Hepatocyte (in vitro differentiated cells): Measurements from ENCODE around the gene TROAP. TPM values are rescaled to one million over a fixed set of nuclear protein-coding genes. Genes with fewer than 3 reads are reported as not detected.
"Not testable (repeated sequence)": the region's sequence is repeated elsewhere in the genome, so short reads cannot be mapped to it uniquely, and the experiment has no call there.

ENCODE experiments used
- DNase-seq: peaks from one replicate; pipeline ENCODE4 v3.0.0-alpha.2; 2016; ENCODE audit warnings: low spot score
- H2AFZ ChIP-seq: fragments of 200-600 bp; sonication (generic); 2 replicates; pipeline ENCODE4 v1.6.0; 2016; ENCODE audit warnings: antibody characterized with exemption, mild to moderate bottlenecking
- H3K27ac ChIP-seq: fragments of 200-600 bp; sonication (generic); 2 replicates; pipeline ENCODE4 v1.5.1; 2016; ENCODE audit warnings: mild to moderate bottlenecking
- H3K27me3 ChIP-seq: fragments of 200-600 bp; sonication (generic); 2 replicates; pipeline ENCODE4 v1.6.1; 2016
- H3K36me3 ChIP-seq: fragments of 200-600 bp; sonication (generic); replicated peaks from 2 replicates; pipeline ENCODE4 v1.5.1; 2016; ENCODE audit warnings: low read depth; ENCODE audit not compliant: insufficient read depth
- H3K4me1 ChIP-seq: fragments of 200-600 bp; sonication (generic); 2 replicates; pipeline ENCODE4 v1.5.1; 2016; ENCODE audit warnings: mild to moderate bottlenecking, moderate library complexity; ENCODE audit not compliant: insufficient read depth
- H3K4me2 ChIP-seq: fragments of 200-600 bp; sonication (generic); 2 replicates; pipeline ENCODE4 v1.6.0; 2016
- H3K4me3 ChIP-seq: fragments of 200-600 bp; sonication (generic); 2 replicates; pipeline ENCODE4 v1.5.1; 2016; ENCODE audit warnings: mild to moderate bottlenecking
- H3K79me2 ChIP-seq: fragments of 200-600 bp; sonication (generic); 2 replicates; pipeline ENCODE4 v1.6.0; 2017; ENCODE audit warnings: mild to moderate bottlenecking
- H3K9me2 ChIP-seq: fragments of 200-600 bp; sonication (generic); replicated peaks from 2 replicates; pipeline ENCODE4 v1.6.0; 2017; ENCODE audit warnings: mild to moderate bottlenecking; ENCODE audit not compliant: insufficient read depth
- H3K9me3 ChIP-seq: fragments of 200-600 bp; sonication (generic); 2 replicates; pipeline ENCODE4 v1.5.1; 2016; ENCODE audit warnings: low read depth, mild to moderate bottlenecking
- H4K20me1 ChIP-seq: fragments of 200-600 bp; sonication (generic); 2 replicates; pipeline ENCODE4 v1.6.0; 2016; ENCODE audit warnings: mild to moderate bottlenecking; ENCODE audit not compliant: insufficient read depth, poor library complexity, severe bottlenecking
- CTCF ChIP-seq: fragments of 200-600 bp; sonication (generic); IDR thresholded peaks from 2 replicates; pipeline ENCODE4 v1.5.1; 2016; ENCODE audit warnings: antibody characterized with exemption, mild to moderate bottlenecking; ENCODE audit not compliant: poor library complexity
- EZH2 ChIP-seq: fragments of 200-600 bp; sonication (generic); IDR thresholded peaks from 2 replicates; pipeline ENCODE4 v1.6.1; 2016; ENCODE audit warnings: antibody characterized with exemption, mild to moderate bottlenecking, borderline replicate concordance
- EZH2phosphoT487 ChIP-seq: fragments of 200-600 bp; sonication (generic); IDR thresholded peaks from one replicate; pipeline ENCODE4 v1.6.1; 2018; ENCODE audit warnings: antibody characterized with exemption, mild to moderate bottlenecking, low read depth, moderate library complexity; ENCODE audit not compliant: unreplicated experiment, severe bottlenecking
- WGBS: methylation state at CpG from one replicate; pipeline ENCODE4 v1.1.6; 2016; ENCODE audit warnings: low lambda C conversion rate; ENCODE audit errors: missing lambda C conversion rate; 5-methylcytosine and 5-hydroxymethylcytosine counted together
- polyA plus RNA-seq: library from polyadenylated mRNA; unstranded; fragments of >200 nt; fragmentation: Nextera tagmentation; extraction: Ambion mirVana; gene quantifications from 2 replicates; pipeline ENCODE4 v1.2.1, GENCODE V29; 2016
- total RNA-seq: library from RNA; depleted of rRNA; stranded (reverse); fragments of >200 nt; gene quantifications from 2 replicates; pipeline ENCODE4 v1.2.3, GENCODE V29; 2014

Gene TROAP
- total and polyA plus RNA-seq, 2 experiments from 2014 or later = 3.4 to 8.0 TPM

- H3K9me3 ChIP-seq, H3K27me3 ChIP-seq, H3K9me2 ChIP-seq, DNase-seq, H3K27ac ChIP-seq, H3K79me2 ChIP-seq, H3K36me3 ChIP-seq, H3K4me1 ChIP-seq, H3K4me3 ChIP-seq, H3K4me2 ChIP-seq, H4K20me1 ChIP-seq, H2AFZ ChIP-seq: not testable (repeated sequence)
- 90% methylated on average over 9 of the region's 9 CpGs for WGBS
Measured at GRCh38 chr12:49320411-49321103, 2.5 kb upstream of the TROAP start.

- no peaks in the 10 kb centered on the region for H3K9me3 ChIP-seq
- no peak for TF ChIP-seq EZH2
- no peak for TF ChIP-seq EZH2phosphoT487
- no peak for TF ChIP-seq CTCF
- DNase-seq = peak; percentile 8
- peaks cover 7% of the 10 kb centered on the region for H3K79me2 ChIP-seq
- peak overlapping the region; percentile 77 for H2AFZ ChIP-seq
- H3K9me2 ChIP-seq = no peaks in the 10 kb centered on the region
- H3K4me1 ChIP-seq = peaks cover 5% of the 10 kb centered on the region
- H3K36me3 ChIP-seq = no peaks in the 10 kb centered on the region
- no peaks in the 10 kb centered on the region for H3K27me3 ChIP-seq
- H3K27ac ChIP-seq = peak overlapping the region; percentile 4
- peak overlapping the region; percentile 80 for H3K4me2 ChIP-seq
- peak overlapping the region; percentile 34 for H3K4me3 ChIP-seq
- no peaks in the 10 kb centered on the region for H4K20me1 ChIP-seq
- WGBS = 35% methylated on average over 10 of the region's 12 CpGs
Measured at GRCh38 chr12:49322367-49322707, 718 bp upstream of the TROAP start.

GRCh38 chr12:49323524-49324097 lies 556 bp downstream of the TROAP start:
- H3K4me1 ChIP-seq = peaks cover 5% of the 10 kb centered on the region
- peak overlapping the region; percentile 74 for H3K4me2 ChIP-seq
- no peaks in the 10 kb centered on the region for H3K27me3 ChIP-seq
- H4K20me1 ChIP-seq = no peaks in the 10 kb centered on the region
- H3K36me3 ChIP-seq = no peaks in the 10 kb centered on the region
- peaks cover 7% of the 10 kb centered on the region for H3K79me2 ChIP-seq
- TF ChIP-seq CTCF (no peak), EZH2 (no peak), EZH2phosphoT487 (no peak)
- DNase-seq = peak; percentile 5
- H3K9me3 ChIP-seq = no peaks in the 10 kb centered on the region
- peak overlapping the region; percentile 10 for H3K4me3 ChIP-seq
- peak overlapping the region; percentile 14 for H2AFZ ChIP-seq
- no peaks in the 10 kb centered on the region for H3K9me2 ChIP-seq
- H3K27ac ChIP-seq = no peak overlapping the region
- 10% methylated on average over 19 of the region's 19 CpGs for WGBS

- WGBS = 97% methylated on average over 6 of the region's 6 CpGs
- no peak for TF ChIP-seq EZH2
- TF ChIP-seq CTCF = no peak
- no peak for TF ChIP-seq EZH2phosphoT487
- Histone ChIP-seq H3K79me2 (peaks cover 7% of the 10 kb centered on the region), H4K20me1 (no peaks in the 10 kb centered on the region), H2AFZ (no peak overlapping the region), H3K27me3 (no peaks in the 10 kb centered on the region), H3K4me1 (peaks cover 5% of the 10 kb centered on the region), H3K27ac (no peak overlapping the region), H3K4me3 (no peak overlapping the region), H3K4me2 (no peak overlapping the region), H3K36me3 (no peaks in the 10 kb centered on the region), H3K9me3 (no peaks in the 10 kb centered on the region), H3K9me2 (no peaks in the 10 kb centered on the region)
- no peak for DNase-seq
Measured at GRCh38 chr12:49325606-49326005, 2.6 kb downstream of the TROAP start.
